Loucy (cell line): ENCODE measurements around the gene OTUB2.

Experiments used
- H2AFZ ChIP-seq: fragments of 200-600 bp; sonication (generic); 2 replicates; pipeline ENCODE4 v1.6.0; 2016; ENCODE audit warnings: antibody characterized with exemption, mild to moderate bottlenecking, low read length, moderate library complexity
- H3F3A ChIP-seq: fragments of 200-600 bp; 2 replicates; pipeline ENCODE4 v1.6.0; 2016; ENCODE audit warnings: antibody characterized with exemption, low read depth, mild to moderate bottlenecking
- H3K27me3 ChIP-seq: fragments of 200-600 bp; sonication (generic); 2 replicates; pipeline ENCODE4 v1.6.1; 2014; ENCODE audit warnings: low read length, mild to moderate bottlenecking; ENCODE audit not compliant: insufficient read depth, poor library complexity, severe bottlenecking
- H3K36me3 ChIP-seq: fragments of 200-600 bp; sonication (generic); 2 replicates; pipeline ENCODE4 v1.6.1; 2016; ENCODE audit warnings: low read length; ENCODE audit not compliant: insufficient read depth
- H3K4me1 ChIP-seq: fragments of 200-600 bp; sonication (generic); 2 replicates; pipeline ENCODE4 v1.5.1; 2014; ENCODE audit warnings: low read length, mild to moderate bottlenecking; ENCODE audit not compliant: insufficient read depth, poor library complexity, severe bottlenecking
- H3K4me2 ChIP-seq: fragments of 200-600 bp; sonication (generic); 2 replicates; pipeline ENCODE4 v1.6.0; 2014; ENCODE audit warnings: antibody characterized with exemption, low read length, low read depth, mild to moderate bottlenecking; ENCODE audit not compliant: poor library complexity, severe bottlenecking
- H3K4me3 ChIP-seq: fragments of 200-600 bp; sonication (generic); 2 replicates; pipeline ENCODE4 v1.5.1; 2014; ENCODE audit warnings: low read length, mild to moderate bottlenecking, mixed read lengths; ENCODE audit not compliant: poor library complexity, severe bottlenecking
- H3K79me2 ChIP-seq: fragments of 200-600 bp; sonication (generic); 2 replicates; pipeline ENCODE4 v1.6.1; 2014; ENCODE audit warnings: low read length; ENCODE audit not compliant: insufficient read depth
- H3K9ac ChIP-seq: fragments of 200-600 bp; sonication (generic); 2 replicates; pipeline ENCODE4 v1.6.0; 2014; ENCODE audit warnings: mild to moderate bottlenecking, low read depth, low read length, moderate library complexity; ENCODE audit not compliant: poor library complexity, severe bottlenecking
- H3K9me2 ChIP-seq: fragments of 200-600 bp; sonication (generic); replicated peaks from 2 replicates; pipeline ENCODE4 v1.6.1; 2016; ENCODE audit warnings: low read depth, low read length, mixed read lengths
- H3K9me3 ChIP-seq: fragments of 200-600 bp; sonication (generic); 2 replicates; pipeline ENCODE4 v1.6.1; 2014; ENCODE audit warnings: mild to moderate bottlenecking, antibody characterized with exemption, low read length, low read depth; ENCODE audit not compliant: insufficient read depth
- H4K20me1 ChIP-seq: fragments of 200-600 bp; sonication (generic); 2 replicates; pipeline ENCODE4 v1.6.0; 2014; ENCODE audit warnings: antibody characterized with exemption, low read length, mild to moderate bottlenecking; ENCODE audit not compliant: insufficient read depth, poor library complexity, severe bottlenecking
- EZH2phosphoT487 ChIP-seq: fragments of 200-600 bp; IDR thresholded peaks from 2 replicates; pipeline ENCODE4 v1.6.1; 2018; ENCODE audit warnings: antibody characterized with exemption, mild to moderate bottlenecking, moderate library complexity, borderline replicate concordance
- TF ChIP-seq, protein P1 (sequence below): fragments of 200-600 bp; sonication (generic); conservative IDR thresholded peaks from 2 replicates; pipeline ENCODE4 v1.5.1; 2014; ENCODE audit warnings: mild to moderate bottlenecking, antibody characterized with exemption, low read length

Gene OTUB2

DNA sequence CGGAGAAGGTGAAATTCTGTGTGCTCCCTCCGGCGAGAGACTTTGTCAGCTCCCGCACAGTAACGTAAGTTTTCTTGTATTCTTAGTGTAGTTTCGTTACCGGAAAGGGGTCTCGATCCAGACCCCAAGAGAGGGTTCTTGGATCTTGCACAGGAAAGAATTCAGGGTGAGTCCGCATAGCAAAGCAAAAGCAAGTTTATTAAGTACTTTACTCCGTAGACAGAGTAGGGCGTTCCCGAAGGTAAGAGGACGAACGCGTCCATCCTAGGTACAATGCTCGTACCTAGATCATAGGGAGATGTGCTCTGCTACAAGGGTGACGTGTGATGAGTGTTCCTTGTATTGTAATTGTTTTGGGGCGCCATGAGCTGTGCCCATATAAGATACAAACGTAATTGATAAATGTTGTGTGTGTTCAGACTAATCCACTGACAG, 55.3 kb downstream of the OTUB2 start:
- no peaks in the 10 kb centered on the region for H3K27me3 ChIP-seq
- TF ChIP-seq, protein P1, sequence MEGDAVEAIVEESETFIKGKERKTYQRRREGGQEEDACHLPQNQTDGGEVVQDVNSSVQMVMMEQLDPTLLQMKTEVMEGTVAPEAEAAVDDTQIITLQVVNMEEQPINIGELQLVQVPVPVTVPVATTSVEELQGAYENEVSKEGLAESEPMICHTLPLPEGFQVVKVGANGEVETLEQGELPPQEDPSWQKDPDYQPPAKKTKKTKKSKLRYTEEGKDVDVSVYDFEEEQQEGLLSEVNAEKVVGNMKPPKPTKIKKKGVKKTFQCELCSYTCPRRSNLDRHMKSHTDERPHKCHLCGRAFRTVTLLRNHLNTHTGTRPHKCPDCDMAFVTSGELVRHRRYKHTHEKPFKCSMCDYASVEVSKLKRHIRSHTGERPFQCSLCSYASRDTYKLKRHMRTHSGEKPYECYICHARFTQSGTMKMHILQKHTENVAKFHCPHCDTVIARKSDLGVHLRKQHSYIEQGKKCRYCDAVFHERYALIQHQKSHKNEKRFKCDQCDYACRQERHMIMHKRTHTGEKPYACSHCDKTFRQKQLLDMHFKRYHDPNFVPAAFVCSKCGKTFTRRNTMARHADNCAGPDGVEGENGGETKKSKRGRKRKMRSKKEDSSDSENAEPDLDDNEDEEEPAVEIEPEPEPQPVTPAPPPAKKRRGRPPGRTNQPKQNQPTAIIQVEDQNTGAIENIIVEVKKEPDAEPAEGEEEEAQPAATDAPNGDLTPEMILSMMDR = no peak
- TF ChIP-seq EZH2phosphoT487 = no peak

DNA sequence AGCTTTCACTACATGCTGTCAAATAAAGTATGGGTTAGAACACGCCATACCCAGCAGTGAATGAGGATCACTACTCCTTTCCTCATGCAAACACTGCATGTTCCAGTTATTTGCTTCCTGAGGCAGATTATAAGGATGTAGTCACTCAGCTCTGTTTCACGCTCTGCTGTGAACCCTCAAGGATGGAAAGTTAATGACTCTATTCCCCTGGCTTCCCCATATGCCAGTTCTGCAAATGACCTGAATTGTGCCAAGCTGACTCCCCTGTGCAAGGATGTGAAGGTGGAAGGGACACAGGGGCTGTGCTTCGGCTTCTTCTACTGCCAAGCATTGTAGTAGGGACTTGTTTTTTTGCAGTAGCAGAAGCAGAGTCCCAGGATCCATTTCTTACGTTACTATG, 61.8 kb downstream of the OTUB2 start:
- Histone ChIP-seq H3F3A (no peaks in the 10 kb centered on the region), H2AFZ (no peak overlapping the region), H3K4me1 (no peaks in the 10 kb centered on the region), H3K4me2 (no peak overlapping the region), H3K27me3 (no peaks in the 10 kb centered on the region), H3K9me3 (no peaks in the 10 kb centered on the region), H4K20me1 (no peaks in the 10 kb centered on the region), H3K79me2 (no peaks in the 10 kb centered on the region), H3K9me2 (no peaks in the 10 kb centered on the region), H3K36me3 (no peaks in the 10 kb centered on the region), H3K4me3 (no peak overlapping the region), H3K9ac (no peak overlapping the region)
- TF ChIP-seq, protein P1 = no peak
- TF ChIP-seq EZH2phosphoT487 = no peak

More for the DNA sequence above, 55.3 kb downstream of the OTUB2 start:
- no peaks in the 10 kb centered on the region; the same call in 1 of the 2 replicates for H3K36me3 ChIP-seq
- no peaks in the 10 kb centered on the region for H3K9me2 ChIP-seq
- no peaks in the 10 kb centered on the region for H3F3A ChIP-seq
- H3K9ac ChIP-seq = peak overlapping the region; percentile 96
- no peaks in the 10 kb centered on the region for H3K9me3 ChIP-seq
- peak overlapping the region; percentile 88 for H3K4me3 ChIP-seq
- peak overlapping the region; percentile 96 for H2AFZ ChIP-seq
- peaks cover 38% of the 10 kb centered on the region for H3K4me1 ChIP-seq
- peak overlapping the region; percentile 74 for H3K4me2 ChIP-seq
- H3K79me2 ChIP-seq = peaks cover 59% of the 10 kb centered on the region
- peaks cover 39% of the 10 kb centered on the region for H4K20me1 ChIP-seq

DNA sequence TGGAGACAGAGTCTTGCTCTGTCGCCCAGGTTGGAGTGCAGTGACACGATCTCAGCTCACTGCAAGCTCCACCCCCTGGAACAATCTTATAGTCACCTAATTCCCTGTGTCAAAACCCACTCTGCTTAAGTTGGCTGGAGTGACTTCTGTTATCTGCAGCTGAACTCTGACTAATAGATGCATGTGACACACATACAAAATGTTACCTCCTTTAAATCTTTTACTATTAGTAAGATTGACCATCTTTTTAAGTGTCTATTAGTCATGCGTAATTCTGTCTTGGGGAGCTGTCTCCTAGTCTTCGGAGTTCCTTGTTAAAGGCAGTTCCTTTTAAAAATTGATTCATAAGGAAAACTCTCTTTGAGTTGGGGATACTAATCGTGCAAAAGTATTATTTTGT, 62.4 kb downstream of the OTUB2 start:
- no peaks in the 10 kb centered on the region for H3K4me1 ChIP-seq
- H3K9me2 ChIP-seq = no peaks in the 10 kb centered on the region
- TF ChIP-seq, protein P1 = no peak
- TF ChIP-seq EZH2phosphoT487 = no peak
- no peaks in the 10 kb centered on the region for H4K20me1 ChIP-seq
- no peak overlapping the region for H3K4me2 ChIP-seq
- no peaks in the 10 kb centered on the region for H3F3A ChIP-seq
- no peaks in the 10 kb centered on the region for H3K79me2 ChIP-seq
- no peaks in the 10 kb centered on the region for H3K27me3 ChIP-seq
- no peaks in the 10 kb centered on the region for H3K9me3 ChIP-seq
- H3K9ac ChIP-seq = no peak overlapping the region
- H3K4me3 ChIP-seq = no peak overlapping the region
- no peaks in the 10 kb centered on the region for H3K36me3 ChIP-seq
- no peak overlapping the region for H2AFZ ChIP-seq
